ENCODE measurements around the gene NPAS3.

- TF ChIP-seq CTCF (IDR thresholded peaks at IDR 0.05) (no peak), RNF2 (IDR thresholded peaks at IDR 0.05; ENCODE audit: borderline replicate concordance, low read depth) (no peak), JUN (IDR thresholded peaks at IDR 0.05) (no peak), MAZ (IDR thresholded peaks at IDR 0.05; ENCODE audit: borderline replicate concordance, low read depth, low read length) (no peak), POLR2A (IDR thresholded peaks at IDR 0.05; ENCODE audit: low read length) (no peak), ESRRA (IDR thresholded peaks at IDR 0.05; ENCODE audit: borderline replicate concordance, low read length) (no peak), CEBPB (IDR thresholded peaks at IDR 0.05) (no peak), KDM1A (IDR thresholded peaks at IDR 0.05; ENCODE audit: low read depth) (no peak), RAD21 (conservative IDR thresholded peaks at IDR 0.05 in 1 of 2, IDR thresholded peaks at IDR 0.05 in 1 of 2) (no peak), HDAC2 (IDR thresholded peaks at IDR 0.05) (no peak), MYC (IDR thresholded peaks at IDR 0.05; ENCODE audit: borderline replicate concordance, low read length) (no peak), BHLHE40 (IDR thresholded peaks at IDR 0.05; ENCODE audit: low read depth, low read length) (no peak)
Observed at GRCh38 chr14:33840797-33841196, 902.1 kb downstream of the NPAS3 start.

Data from A549 (cell line).